GM12865 (cell line): ENCODE results near the gene MACROH2A2.
"Not testable (repeated sequence)": the region's sequence is repeated elsewhere in the genome, so short reads cannot be mapped to it uniquely, and the experiment has no call there.

Experiments used
- DNase-seq: peaks from one replicate; pipeline ENCODE4 v3.0.0; 2010; ENCODE audit warnings: low read depth
- H3K4me3 ChIP-seq: 2 replicates; pipeline ENCODE4 v1.5.1; 2011; ENCODE audit warnings: mild to moderate bottlenecking, low read depth, low read length, control low read depth
- CTCF ChIP-seq: IDR thresholded peaks from 2 replicates; pipeline ENCODE4 v1.5.1; 2011; ENCODE audit warnings: low read length, control low read depth, low read depth, inconsistent platforms; ENCODE audit not compliant: insufficient read depth; ENCODE audit errors: missing control alignments

Gene MACROH2A2

GRCh38 chr10:70097459-70097858 lies 44.8 kb downstream of the MACROH2A2 start:
- H3K4me3 ChIP-seq: no peak overlapping the region
- TF ChIP-seq CTCF: no peak
- no peak for DNase-seq

- no peak for DNase-seq
- H3K4me3 ChIP-seq: no peak overlapping the region
- TF ChIP-seq CTCF: no peak
Measured at GRCh38 chr10:70098271-70098670, 45.6 kb downstream of the MACROH2A2 start.

GRCh38 chr10:70101068-70101562 lies 48.5 kb downstream of the MACROH2A2 start:
- not testable (repeated sequence) for H3K4me3 ChIP-seq, DNase-seq

GRCh38 chr10:70101668-70102067 lies 49.0 kb downstream of the MACROH2A2 start:
- TF ChIP-seq CTCF: no peak
- H3K4me3 ChIP-seq: no peak overlapping the region
- no peak for DNase-seq

- DNase-seq: peak; percentile 85
- H3K4me3 ChIP-seq: no peak overlapping the region
Measured at GRCh38 chr10:70106958-70107791, 54.5 kb downstream of the MACROH2A2 start.

GRCh38 chr10:70109064-70109729 lies 56.6 kb downstream of the MACROH2A2 start:
- DNase-seq: no peak
- no peak overlapping the region for H3K4me3 ChIP-seq
- TF ChIP-seq CTCF: no peak

More at GRCh38 chr10:70106958-70107791, 54.5 kb downstream of the MACROH2A2 start:
- TF ChIP-seq CTCF: peak; percentile 66

- no peak for DNase-seq
- no peak for TF ChIP-seq CTCF
- H3K4me3 ChIP-seq: no peak overlapping the region
Measured at GRCh38 chr10:70111496-70111895, 58.9 kb downstream of the MACROH2A2 start.
